Stimulated activated CD4-positive, alpha-beta T cell treated with anti-CD3 and anti-CD28 coated beads, Interleukin-15, amount 100 ng/mL, for 48 hours (primary cell): ENCODE data around the gene MID2.
"Not testable (repeated sequence)": the region's sequence is repeated elsewhere in the genome, so short reads cannot be mapped to it uniquely, and the experiment has no call there.

ENCODE experiments used
- DNase-seq, 2 donors: peaks; one replicate each; pipeline ENCODE4 v3.0.0-alpha.2; 2020; ENCODE audit warnings: low read depth in 2 of 2

The MID2 gene

DNA sequence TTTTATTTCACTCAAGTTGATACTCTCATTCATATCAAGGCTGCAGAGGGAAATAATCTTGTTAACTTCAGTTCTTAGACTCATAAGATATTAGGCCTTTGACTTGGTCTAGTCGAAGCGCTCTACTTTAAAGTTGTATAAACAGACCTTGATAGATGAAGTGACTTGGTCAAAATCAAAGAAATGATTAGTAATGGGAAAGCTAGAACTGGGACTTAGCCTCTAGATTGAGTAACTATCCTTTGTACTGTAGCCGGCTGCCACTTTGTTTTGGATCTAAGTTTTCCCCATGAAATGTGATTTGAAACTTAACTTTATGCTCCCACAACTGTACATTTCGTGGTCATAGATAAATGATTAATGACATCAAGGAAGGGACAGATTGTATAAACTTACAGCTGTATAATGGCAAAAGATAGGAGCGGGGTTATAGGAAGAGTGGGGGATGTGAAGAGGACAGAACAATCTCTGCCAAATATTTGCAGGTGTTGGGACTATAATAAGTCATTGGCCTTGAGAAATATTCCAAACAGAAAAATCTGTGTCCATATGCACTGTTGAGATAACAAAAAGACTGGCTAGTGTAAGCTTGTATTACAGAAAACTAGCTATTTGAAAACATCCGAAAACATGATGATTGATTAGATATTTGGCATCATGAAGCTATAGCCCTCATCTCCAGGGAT lies 17.2 kb downstream of the MID2 start:
- no peak for DNase-seq

DNA sequence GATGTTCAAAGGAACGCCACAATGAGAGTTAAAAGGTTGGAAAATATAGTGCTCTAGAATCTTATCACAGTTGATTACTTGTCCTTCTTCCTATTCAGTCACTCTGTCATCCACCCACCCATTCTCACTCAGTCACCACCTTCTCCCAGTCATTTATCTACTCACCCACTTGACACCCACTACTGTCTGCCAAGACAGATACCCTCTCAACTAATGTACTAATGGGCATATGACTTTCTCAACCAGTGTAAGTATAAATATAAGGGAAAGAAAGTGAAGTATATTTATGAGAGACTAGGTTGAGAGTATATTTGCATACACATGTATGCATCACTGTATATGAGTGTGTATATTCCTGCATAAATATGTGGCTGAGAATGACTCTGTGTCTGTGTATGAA lies 20.0 kb downstream of the MID2 start:
- peak in 1 of 2 donors; percentile 10 for DNase-seq

- no peak for DNase-seq
Observed at GRCh38 chrX:107848591-107848990, 22.9 kb downstream of the MID2 start.

- DNase-seq: no peak
Observed at GRCh38 chrX:107849747-107850421, 24.2 kb downstream of the MID2 start.

DNA sequence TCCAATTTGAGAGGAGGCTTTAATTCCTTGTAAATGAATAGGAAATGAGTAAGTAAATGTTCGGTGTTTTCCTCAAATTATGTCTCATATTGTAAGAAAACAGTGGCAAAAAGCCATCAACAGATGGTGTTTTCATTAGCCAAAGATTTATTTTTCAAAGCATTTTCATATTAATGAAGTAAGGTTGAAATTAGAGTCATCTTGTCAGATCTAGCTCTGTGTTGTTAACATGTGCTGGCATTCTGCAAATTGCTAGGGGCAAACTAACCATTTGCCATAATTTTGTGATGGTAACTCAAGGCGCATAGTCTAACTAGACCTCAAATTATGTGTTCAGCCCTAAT lies 24.7 kb downstream of the MID2 start:
- no peak for DNase-seq

- no peak for DNase-seq
Observed at GRCh38 chrX:107851215-107851614, 25.5 kb downstream of the MID2 start.

DNA sequence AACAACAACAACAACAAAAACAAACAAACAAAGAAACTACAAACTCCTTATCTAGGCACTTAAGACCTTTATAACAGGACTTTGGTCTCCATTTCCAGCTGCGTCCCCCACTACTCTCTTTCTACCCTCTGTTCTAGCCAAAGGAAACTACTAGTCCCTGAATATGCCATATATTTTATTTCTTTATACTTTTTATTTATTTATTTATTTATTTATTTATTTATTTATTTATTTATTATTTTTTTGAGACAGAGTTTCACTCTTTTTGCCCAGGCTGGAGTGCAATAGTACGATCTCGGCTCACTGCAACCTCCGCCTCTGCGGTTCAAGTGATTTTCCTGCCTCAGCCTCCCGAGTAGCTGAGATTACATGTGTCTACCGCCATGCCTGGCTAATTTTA lies 26.0 kb downstream of the MID2 start:
- not testable (repeated sequence) for DNase-seq

DNA sequence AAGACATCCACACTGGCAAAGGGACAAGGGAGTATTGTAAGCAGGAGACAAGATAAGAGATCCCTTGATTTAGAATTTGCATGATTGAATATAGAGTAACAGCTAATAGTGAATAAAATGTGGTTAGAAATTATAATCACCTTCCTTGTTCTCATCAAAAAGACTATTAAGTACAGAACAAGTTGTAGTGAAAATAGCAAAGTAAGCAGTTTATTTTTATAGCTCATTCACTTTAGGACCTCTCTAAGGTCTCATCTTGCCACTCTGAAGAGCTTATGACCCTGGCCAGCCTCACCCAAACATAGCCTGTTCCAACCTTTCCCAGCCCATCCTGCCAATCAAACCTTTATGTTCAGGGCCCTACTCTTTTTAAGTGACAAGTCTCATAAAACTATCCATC lies 30.6 kb downstream of the MID2 start:
- no peak for DNase-seq

DNA sequence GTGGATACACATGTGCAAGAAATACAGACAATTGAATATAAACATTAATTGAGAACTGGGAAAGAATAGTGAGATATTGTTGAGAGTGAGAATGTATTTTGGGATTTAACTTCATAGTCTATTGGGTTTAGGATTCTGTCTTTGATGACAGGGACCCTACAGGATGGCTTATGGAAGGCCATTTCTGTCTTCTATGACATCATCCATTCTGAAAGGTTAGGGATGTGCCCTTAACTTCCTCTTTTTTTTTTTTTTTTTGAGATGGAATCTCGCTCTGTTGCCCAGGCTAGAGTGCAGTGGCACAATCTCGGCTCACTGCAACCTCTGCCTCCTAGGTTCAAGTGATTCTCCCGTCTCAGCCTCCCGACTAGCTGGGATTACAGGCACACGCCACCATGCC lies 31.4 kb downstream of the MID2 start:
- not testable (repeated sequence) for DNase-seq

GRCh38 chrX:107857837-107858236 lies 32.2 kb downstream of the MID2 start:
- no peak for DNase-seq

DNA sequence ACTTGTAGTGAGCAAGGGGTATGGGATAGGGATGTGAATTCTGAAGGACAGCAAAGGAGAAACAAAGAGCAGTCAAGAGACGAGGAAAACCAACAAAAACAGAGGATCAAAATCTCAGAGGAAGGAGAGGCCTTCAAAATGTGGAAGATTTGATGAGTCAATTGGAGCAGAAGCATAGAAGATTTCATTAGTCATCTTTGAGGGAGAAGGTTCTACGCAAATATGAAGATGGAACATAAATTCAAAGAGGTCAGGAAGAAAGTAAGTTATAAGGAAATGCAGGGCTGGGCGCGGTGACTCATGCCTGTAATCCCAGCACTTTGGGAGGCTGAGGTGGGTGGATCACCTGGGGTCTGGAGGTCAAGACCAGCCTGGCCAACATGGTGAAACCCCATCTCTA lies 35.4 kb downstream of the MID2 start:
- DNase-seq: no peak

DNA sequence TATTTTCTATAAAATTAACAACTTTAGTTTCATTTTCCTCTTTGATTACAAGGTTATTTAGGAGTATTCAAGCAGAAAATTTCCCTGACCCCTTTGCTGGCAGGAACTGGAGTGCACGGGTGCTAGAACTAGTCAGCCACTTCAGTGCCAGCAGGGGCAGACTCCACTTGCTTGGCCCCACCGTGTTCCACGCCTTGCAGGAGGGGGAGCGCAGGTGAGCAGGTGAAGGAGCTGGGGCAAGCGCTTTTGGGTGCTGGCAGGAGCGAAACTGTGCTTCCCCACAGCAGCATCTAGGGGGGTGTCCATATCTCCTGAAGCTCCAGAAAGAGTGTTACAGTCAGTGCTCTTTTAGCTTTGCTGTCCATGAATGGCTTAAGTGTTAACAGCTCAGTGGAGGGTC lies 45.5 kb downstream of the MID2 start:
- no peak for DNase-seq

DNA sequence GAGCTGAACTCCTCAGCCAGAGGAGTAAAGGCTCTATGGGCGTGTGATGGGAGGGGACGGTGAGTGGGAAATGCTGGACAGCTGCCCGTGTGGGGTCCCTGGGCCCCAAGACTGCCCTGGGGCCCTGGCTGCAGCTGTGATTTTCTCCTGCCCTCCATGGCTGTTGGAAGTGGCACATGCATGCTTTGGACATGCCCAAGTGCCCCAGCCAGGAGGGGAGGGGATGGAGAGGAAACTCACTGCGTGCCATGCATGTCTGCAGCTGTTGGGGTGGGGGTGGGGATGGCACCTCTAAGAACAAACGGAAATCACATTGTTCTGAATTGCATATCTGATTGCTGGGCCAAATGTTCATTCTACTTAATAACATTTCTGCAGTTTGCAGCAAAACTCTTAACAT lies 52.4 kb downstream of the MID2 start:
- no peak for DNase-seq

- no peak for DNase-seq
Observed at GRCh38 chrX:107880054-107880610, 54.5 kb downstream of the MID2 start.

- peak in 1 of 2 donors; percentile 14 for DNase-seq
Observed at GRCh38 chrX:107894038-107894437, 68.4 kb downstream of the MID2 start.

DNA sequence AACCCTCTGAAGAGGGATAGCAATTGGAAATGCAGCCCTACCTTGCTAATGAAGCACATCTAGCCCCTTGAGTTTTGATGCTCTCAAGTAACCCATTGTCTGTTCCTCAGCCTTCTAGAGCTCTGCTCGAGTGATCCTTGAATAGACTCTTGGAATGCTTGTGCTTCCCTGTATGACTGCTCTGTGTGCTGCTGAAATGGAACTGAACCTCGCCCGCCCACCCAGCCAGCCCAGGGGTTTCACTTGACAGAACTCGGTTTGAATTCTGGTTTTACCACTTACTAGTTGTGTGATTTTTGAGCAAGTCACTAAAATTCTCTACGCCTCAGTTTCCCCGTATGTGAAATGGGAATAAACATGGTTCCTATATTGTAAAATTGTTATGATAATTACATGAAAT lies 77.1 kb downstream of the MID2 start:
- DNase-seq: no peak

GRCh38 chrX:107905366-107905765 lies 79.7 kb downstream of the MID2 start:
- DNase-seq: no peak

DNA sequence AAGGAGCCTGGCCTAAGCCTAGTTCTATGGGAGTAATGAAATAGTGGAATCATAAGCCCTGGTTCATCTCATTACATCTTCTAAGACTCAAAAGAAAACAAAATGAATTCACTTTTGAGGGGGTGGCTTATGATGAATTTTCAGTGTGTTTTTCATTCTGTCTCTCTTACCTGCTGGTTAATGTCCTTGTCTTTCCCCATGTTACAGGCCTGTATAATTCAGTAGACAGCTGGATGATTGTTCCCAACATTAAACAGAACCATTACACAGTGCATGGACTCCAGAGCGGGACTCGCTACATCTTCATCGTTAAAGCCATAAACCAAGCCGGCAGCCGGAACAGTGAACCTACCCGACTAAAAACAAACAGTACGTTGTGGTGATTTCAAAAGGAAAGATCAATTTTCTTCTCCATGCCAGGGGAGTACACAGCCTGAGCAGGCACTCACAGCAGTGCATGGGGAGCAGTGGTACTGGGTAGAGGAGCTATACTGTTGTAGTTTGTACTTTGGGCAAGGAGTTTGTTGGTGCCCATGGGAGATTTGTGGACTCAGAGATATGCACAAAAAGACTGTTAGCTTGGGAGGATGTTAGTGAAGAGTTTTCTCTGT lies 98.6 kb downstream of the MID2 start:
- no peak for DNase-seq

GRCh38 chrX:107934262-107934661 lies 108.6 kb downstream of the MID2 start:
- DNase-seq: no peak

- DNase-seq: no peak
Observed at GRCh38 chrX:107935200-107935599, 109.5 kb downstream of the MID2 start.

GRCh38 chrX:107935664-107936433 lies 110.2 kb downstream of the MID2 start:
- no peak for DNase-seq

GRCh38 chrX:107936434-107936730 lies 110.7 kb downstream of the MID2 start:
- no peak for DNase-seq
